Activated CD8-positive, alpha-beta memory T cell treated with anti-CD3 and anti-CD28 coated beads, Interleukin-2, amount 50 U/mL, for 24 hours (primary cell): ENCODE data around the gene TCERG1.

ENCODE experiments used
- DNase-seq: peaks from one replicate; pipeline ENCODE4 v3.0.0-alpha.2; 2020; ENCODE audit errors: extremely low read depth

TCERG1 gene

GRCh38 chr5:146446861-146447733 is at the start of gene TCERG1:
Gene TCERG1, plus strand, starts transcription at chr5:146447333. Its CDS starts 17 bp downstream, at chr5:146447350.
- peak; percentile 95 for DNase-seq

DNA sequence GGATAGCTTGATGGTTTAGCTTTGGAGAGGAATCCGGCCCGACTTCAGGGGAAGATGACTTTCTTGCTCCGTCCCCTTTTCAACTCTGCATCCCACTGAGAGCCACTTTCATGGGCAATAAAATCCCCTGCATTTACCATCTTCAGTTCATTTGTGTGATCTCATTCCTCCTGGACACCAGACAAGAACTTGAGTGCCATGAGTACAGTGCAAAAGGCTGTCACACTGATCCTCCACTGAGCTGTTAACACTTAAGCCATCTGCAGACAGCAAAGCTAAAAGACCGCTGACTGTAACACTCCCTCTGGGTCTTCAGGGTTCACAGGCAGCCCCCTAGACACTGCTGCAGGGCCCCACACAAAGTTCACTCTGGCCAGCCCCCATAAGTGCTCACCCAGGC is 48.3 kb upstream of the TCERG1 start:
- no peak for DNase-seq

GRCh38 chr5:146399481-146399880 is 47.7 kb upstream of the TCERG1 start:
- no peak for DNase-seq

DNA sequence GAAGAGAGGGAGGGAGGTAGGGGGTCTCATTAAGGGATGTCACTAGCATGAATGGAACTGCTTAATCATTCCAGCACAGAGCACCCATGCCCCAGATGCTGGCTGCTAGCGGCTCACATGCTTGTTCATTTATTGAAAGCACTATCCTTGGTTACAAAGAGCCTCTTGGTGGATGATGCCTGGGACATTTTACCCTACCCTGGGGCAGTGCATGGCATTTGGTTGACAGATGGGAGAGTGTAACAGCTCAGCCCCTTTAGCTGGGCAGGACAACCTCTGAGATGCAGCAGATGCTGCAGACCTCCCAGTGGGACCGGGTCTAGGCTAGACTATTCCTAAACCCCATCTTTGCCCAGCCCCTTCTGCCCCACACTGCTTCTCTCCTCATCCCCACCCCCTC is 46.9 kb upstream of the TCERG1 start:
- DNase-seq = no peak

DNA sequence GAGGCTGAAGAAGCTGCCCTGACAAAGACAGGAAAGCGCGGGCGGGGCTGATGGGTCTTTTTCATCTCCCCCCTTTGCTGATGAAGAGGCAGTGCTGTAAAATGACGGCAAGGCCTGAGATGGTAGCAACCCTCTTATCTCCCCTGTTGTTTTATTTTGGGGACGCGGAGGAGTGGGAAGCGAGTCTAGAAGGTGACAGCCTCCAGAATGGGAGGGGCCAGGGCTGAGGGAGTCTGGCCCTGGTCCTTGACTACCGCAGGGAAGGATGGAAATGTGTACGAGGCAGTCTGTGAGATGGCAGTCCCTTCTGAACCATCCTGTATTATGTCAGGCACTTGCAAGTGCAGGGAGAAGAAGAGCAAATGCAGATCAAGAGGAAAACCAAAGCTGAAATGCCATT is 46.1 kb upstream of the TCERG1 start:
- no peak for DNase-seq

- no peak for DNase-seq
Measured at GRCh38 chr5:146402949-146403348, 44.2 kb upstream of the TCERG1 start.

- no peak for DNase-seq
Measured at GRCh38 chr5:146409054-146409671, 38.0 kb upstream of the TCERG1 start.

DNA sequence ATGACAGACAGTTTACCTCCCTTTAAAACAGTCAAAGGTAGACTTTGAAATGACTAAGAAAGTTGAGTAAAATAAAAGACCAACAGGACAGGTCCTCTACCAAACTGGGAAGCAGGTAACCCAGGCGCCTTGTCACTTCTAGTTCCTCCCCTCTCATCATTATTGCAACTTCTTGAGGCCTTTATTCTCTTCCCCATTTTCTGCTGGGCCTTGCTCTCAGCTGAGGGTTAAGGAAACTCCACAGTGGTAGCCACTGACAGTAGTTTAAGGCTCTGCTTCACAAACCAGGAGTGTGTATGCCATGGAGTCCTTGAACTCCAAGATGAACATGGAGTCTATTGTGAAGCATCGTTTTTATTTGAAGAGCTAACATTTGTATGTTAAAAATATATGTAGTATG is 36.9 kb upstream of the TCERG1 start:
- no peak for DNase-seq

DNA sequence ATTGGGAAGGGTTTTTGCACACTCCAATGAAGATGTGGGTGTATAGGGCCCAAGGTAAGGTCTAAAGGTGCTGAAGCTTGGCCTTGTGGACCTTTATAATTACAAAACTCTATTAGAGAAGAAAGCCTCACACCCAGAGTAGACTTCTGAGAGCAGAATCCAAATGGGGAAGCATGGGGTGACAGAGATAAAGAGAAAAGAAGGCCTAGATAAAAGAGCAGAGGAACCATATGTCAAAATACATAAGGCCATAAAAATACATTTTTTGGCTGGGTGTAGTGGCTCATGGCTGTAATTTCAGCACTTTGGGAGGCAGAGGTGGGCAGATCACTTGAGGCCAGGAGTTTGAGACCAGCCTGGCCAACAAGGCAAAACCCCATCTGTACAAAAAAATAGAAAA is 27.4 kb upstream of the TCERG1 start:
- DNase-seq = no peak

- DNase-seq = no peak
Measured at GRCh38 chr5:146425023-146425422, 22.1 kb upstream of the TCERG1 start.

GRCh38 chr5:146426305-146426704 is 20.8 kb upstream of the TCERG1 start:
- no peak for DNase-seq

DNA sequence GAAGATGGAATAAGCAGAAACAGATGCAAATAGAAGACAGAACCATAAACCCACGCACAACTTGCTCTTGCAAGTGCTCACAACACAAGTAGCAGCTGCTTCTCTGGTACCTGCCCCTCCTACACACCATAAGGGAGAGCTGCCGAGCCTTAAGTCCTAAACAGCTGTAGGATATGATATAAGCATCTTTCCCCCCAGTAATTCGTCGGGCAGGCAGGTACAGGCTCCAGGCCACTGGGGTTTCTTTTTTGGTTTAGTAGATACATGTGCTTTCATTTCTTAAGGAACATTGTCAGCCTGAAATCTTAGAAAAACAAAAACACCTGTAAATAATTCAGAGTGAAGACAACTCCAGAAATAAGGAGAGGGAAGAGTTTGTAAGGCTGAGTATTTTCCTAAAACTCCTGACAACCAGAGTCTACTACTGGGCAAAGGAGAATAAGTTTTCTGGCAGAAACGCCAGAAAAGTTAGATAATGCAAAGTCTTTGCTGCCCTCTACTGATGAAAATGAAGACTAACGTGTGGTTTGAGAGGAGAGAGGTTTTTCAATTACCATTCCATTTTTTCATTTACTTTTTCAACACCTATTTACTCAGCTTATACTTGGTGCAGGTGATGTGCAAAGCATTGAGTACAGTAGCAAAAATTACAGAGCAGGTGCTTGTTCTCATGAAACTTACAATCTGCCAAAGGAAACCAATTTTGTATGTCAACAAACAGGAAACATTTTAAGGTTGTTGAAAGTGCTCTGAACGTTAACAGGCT is 20.1 kb upstream of the TCERG1 start:
- DNase-seq = no peak

DNA sequence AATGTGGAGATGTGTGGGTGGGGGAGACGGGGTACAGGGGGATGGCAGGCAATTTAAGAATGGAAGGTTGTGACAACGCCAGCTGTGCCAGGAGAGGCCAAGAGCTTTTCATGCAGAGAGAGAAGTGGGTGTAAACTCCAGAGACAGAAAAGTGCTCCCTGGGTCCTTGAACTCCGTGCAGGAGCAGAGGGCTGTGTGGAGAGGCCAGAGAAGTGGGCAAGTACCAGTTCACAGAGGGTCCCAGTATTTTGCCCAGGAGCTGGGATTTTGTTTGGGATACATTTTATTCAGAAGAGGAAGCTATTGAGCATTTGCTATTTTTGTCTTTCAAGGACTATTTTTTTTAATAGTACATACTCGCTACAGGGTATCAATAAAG is 19.5 kb upstream of the TCERG1 start:
- no peak for DNase-seq

- DNase-seq = no peak
Measured at GRCh38 chr5:146428658-146429057, 18.5 kb upstream of the TCERG1 start.

GRCh38 chr5:146440353-146440752 is 6.8 kb upstream of the TCERG1 start:
- no peak for DNase-seq

DNA sequence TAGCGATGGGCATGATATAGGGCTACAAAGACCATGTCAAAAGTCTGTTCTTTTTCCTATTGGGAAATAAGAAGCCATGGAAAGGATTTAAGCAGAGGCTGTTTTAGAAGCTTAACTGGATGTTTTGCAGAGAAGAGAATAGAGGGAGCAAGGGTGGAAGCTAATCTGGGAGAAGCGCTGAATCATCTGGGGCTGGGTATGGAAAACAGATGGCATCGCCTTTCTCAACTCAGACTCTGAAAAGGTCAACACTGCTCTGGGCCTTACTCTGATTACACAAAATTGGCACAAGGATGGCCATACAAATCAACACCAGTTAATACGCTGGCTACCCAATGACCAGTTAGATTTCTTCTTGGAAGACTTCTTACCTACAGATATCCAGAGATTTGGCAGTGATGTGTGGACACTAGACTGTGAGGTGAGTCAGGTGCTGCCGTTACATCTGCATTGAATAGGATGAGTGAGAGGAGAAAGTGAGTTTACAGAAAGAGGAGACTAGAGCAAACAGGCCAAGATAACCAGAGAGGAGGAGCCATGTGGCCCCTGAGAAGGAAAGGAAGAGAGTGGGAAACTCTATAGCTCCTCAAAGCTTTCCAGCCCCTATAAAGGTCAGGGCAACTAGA is 6.2 kb upstream of the TCERG1 start:
- DNase-seq = no peak

- no peak for DNase-seq
Measured at GRCh38 chr5:146441896-146442295, 5.2 kb upstream of the TCERG1 start.

DNA sequence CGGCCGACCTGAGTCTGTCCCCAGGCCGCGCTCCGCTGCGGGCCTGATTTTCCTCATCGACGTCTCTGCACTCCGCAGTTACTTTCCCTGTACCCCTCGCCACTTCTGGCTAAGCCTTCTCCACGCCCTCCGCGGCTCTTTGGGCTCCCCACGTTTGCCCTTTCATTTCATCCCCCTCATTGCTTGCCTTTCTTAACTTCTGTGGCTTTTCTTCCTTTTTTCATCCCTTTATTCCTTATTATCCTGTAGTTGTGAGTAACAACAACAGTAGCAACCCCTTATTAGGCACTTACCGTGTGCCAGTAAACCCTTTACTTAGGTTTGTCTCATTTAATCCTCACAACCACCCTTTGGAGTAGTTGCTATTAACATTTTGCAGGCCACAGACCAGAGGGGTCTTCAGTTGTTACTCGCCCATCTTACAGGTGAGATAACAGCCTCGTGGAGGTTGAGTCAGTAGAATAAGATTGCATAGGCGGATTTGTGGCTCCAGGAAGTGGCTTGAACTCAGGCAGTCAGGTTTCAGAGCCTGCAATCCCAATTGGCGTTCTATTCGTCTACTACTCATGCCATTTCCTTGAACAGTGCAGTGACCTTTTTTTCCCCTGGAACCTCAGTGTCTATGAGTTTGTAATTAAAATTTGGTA is 724 bp downstream of the TCERG1 start:
- DNase-seq = no peak

DNA sequence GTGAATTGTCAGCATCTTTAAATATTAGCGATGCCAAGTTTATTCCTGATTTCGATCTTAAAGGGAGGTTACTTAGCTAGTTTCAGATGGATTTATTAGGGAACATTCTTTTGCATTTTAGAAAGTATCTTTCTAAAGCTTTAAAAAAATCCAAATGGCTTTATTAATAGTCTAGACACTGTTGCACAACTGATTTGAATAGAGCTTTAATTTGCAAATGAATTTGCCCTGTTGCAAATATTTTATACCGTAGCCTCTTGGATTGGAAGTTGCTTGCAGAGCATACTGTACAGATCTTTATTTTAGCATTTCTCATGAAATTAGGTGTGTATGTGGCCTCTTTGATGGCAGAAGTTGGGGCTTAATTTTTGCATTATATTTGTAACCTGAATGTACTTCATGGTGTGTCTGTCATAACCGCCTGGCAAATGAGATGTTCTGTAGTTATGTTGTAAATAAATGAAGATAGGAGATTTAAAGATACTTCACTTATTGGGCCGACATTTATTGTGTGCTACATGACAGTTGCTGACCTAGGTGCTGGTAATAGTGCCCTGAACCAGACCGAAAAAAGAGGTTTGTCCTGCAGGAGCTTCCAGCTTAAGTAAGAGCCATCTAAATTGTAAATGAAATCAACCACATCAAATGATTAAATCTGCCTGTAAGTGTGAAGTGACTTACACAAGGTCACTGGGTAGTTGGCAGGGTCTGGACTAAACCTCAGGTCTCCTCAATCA is 1.8 kb downstream of the TCERG1 start:
- no peak for DNase-seq

GRCh38 chr5:146450002-146450401 is 2.9 kb downstream of the TCERG1 start:
- DNase-seq = no peak

DNA sequence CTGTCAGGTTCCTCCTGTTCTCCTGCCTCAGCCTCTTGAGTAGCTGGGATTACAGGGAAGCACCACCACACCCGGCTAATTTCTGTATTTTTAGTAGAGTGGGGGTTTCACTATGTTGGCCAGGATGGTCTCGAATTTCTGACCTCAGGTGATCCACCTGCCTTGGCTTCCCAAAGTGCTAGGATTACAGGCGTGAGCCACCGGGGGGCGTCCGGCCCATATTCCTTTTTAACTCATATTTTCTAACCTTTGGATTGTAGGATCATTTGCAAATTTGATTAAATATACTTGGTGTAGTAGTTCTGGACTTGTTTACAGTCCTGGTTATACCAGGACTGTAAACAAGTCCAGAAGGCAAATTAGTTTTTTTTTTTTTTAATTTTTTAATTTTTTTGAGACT is 4.3 kb downstream of the TCERG1 start:
- no peak for DNase-seq
